ENCODE results near the gene FCAMR.

The FCAMR gene

DNA sequence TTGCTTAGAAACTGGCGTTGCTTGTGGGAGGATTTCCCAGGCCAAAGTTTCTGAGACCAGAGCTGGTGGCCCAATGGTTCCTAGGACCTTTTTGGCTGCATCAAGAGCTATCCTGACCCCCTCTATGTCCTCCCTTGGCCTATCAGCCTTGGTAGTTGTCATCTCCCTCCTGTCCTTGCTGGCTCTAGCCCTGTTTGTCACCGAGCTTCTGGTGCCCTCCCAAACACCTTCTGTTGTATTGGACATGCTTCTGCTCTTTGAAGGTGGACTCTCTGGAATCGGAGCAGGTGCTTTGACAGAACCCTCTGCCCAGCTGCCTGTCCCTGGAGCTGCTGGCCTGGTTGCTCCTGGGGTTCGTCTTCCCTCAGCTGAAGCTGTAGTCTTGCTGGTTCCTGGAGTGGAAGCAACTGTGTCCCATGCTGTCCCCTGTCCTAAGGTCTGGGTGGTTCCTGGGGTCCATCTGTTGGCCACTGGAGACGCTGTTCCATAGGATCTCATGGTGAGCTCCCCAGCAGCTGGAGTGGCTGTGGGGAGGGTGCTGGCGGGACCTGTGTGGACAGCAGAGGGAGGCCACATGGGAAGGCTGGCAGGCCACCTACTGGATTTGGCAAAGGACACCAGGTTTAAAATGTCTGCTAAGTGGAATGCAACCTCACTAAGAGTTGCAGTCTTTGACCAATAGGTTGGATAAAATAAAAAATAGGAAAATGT lies 9.4 kb downstream of the FCAMR start:
- DNase-seq (ENCODE audit: low read depth in 2 of 2), result no peak

DNA sequence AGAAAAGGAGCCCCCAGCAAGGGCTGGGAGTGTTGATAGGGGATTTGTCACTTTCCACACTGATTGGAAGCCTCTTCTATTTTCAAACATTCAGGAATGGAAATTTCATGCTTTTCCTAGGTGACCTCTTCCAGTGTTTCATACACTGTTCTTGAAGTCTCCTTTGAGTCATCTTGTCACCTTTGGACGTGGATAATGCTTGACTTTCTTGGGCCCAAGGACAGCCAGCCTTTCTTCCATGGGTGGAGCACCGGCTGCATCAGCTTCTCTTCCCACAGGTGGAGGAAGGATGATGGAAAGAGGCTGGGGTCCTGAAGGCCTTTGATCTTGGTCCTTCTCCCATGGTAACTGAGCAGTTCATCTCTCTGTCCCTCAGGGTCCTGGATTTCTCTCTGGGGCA lies 12.1 kb downstream of the FCAMR start:
- DNase-seq (ENCODE audit: low read depth in 2 of 2), result no peak

DNA sequence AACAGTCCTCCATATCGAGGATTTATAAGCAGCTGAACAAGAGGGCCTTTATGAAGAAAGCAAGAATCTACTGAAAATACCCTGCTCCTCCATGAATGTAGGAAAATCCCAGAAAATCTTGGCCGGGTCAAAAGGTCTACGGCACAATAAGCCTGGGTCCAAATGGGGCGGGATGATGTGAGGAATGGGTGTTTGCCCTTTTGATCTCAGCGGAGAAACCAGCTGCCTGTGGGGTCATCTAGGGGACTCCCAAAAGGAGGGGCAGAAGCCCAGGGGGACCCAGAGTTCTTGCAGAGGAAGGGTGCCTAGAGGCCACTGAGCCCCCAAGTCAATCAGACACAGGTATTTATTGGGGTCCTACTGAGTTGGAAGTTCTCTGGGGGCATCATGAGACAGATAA lies 12.6 kb downstream of the FCAMR start:
- DNase-seq (ENCODE audit: low read depth in 2 of 2), result no peak

DNA sequence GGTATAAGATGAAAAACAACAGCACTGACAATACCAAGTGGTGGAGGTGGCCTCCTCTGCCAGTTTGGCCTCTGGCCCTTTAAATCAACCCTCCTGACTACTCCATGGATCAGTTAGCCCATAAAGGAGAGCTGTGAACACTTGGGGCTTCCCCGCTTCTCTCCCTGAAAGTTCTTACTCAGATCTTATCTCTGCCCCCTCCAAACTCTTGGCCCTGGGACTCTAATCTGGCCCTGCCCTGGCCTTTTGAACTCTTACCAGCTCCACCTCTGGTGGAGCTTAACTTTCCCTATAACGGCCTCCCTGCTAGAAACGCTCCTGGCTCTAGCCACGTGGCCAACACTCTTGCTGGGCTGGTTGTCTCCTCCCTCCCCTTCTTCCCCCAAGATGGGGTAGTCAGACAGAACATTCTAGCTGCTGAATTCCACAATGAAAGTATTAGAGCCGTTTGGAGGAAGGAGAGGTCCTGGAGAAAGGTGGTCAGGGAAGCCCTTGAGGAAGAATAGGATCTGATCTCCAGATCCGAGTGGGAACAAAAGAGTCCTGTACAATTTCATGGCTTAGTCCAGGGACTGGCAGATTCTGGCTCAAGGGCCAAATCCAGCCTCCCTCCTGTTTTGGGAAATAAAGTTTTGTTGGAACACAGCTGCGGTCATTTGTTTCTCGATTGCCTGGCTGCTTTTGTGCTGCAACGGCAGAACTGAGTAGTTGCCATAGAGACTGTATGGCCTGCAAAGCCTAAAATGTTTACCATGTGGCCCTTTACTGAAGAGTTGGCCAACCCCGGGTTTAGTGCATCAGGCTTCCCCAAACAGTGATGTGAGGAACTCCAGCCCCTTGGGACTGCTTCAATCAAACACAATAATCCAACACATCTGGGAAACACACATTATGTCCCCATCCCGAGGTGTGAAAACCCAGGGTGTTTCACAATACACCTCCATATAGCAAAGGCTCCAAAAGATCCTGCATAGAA lies 14.5 kb downstream of the FCAMR start:
- no peak for DNase-seq (ENCODE audit: low read depth in 2 of 2)

DNA sequence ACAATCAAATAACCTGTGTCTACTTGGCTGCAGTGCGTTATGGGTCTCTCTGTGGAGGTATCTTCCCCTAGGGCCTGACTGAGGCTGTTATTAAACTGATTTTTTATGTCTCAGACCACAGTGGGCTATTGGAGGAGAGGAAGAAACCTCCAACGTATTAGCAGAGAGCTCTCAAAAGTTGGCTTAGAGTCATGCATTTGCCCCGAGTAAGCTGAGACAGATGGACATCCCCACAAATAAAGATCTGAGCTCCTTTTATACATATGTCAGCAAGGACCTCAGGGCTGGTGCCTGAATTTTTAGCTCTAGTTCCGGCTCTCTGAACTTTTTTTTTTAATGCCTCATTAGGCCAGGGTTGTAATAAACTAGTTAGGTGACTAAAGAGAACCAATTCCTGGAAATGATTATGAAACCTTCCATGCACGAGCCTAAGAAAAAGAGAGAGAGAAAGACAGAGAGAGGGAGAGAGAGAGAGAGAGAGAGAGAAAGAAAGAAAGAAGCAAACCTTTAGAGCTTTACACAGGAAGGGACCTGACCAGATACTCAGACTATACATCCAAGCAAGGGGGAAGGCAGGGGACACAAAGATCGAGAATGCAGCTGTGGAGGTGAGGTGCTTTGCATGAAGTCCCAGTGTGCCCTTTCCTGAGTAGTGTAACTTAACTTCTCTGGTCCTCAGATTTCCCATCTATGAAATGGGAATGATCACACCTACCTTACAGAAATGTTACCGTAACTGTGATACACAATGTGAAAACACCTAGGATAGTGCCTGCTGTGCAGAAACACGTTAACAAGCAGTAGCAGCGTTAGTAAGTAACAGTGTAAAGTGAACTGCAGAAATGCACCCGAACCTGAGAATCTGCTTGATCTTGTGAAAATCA lies 15.6 kb downstream of the FCAMR start:
- no peak for DNase-seq (ENCODE audit: low read depth in 2 of 2)

DNA sequence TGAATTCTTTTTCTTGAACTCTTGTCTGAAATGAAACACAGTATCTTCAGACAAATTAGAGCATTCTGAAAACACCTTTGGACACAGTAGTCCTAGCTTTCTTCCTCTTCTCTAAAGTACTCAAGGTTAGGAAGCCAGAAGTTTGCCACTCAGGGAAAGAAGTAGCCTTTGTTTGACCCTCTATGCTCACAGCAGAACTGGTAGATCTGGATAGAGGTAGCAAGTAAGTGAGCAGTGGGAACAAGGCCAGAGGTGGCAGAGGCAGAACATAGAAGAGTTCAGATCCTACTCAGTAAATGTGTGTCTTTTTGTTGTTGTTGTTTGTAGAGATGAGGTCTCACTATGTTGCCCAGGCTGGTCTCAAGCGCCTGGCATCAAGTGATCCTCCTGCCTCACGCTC lies 16.6 kb downstream of the FCAMR start:
- no peak for DNase-seq (ENCODE audit: low read depth in 2 of 2)

DNA sequence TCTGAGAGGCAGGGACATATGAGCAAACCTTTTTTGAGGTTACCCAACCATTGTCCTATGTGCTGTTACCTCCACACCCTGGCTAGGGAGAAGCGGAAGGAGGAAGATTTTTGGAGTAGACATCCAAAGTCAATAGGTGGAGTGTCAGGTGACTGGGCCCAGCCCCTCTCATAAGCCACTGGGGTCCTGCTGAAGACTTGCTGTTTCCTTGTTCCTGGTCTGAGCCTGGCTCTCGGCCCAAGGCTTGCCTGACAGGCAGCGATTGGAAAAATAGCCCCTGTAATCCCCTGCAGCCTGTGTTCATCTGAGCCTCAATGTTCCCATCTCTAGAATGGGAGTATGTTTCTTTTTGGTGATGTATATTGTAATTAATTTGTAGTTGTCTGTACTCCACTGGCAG lies 17.1 kb downstream of the FCAMR start:
- no peak for DNase-seq (ENCODE audit: low read depth in 2 of 2)

DNA sequence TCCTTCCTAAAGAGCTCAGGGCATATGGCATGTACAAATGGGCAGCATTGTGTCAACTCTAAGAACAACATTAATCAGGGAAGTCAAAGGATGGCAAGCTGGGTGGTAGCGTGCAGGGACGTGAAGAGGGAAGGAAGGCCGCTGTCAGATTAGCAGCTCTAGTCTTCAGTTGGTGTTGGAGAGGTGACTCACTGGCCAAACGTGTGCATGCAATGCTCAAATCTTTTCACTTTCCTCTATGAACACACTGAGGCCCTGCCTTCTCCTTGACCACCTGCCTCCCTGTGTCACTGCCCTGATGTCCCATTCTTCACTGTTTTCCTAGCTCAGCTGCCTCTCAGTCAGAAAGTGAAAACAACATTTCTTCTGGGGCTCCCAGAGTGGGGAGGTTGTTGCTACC lies 18.1 kb downstream of the FCAMR start:
- DNase-seq (ENCODE audit: low read depth in 2 of 2), result no peak

DNA sequence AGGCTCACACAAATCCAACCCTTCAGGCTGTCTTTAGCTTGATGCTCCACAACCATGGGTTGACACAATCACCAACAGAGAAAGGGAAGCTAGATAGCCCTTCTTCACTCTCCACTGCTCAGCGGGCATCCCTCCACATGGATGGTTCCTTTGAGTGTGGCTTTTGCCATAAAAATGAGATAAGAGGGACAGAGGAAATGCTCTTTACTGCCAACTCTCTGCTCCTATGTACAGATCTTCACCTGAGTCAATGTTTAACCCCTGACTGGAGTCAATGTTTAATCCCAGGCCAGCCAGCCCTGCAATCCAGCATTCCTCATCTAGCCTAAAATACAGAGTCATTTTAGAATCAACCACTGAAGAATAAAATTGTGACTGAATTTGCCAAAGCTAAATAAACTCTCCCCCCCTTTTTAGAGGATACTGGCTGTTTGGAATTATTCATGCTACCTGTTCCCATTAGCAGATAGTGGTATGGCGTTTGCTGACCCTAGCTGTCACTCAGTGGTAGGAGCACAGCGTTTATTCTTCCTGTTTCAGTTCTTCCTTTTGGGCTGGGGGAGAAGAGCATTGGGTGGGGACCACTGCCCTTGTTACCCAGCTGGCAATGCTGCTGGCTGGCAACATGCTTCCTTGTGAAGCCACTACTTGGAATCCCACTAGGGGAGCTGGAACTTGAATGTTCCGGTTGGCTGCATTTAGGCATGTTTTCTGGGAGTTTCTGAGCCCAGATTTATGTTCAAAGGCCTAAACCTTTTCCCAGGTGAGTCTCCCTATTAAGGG lies 18.8 kb downstream of the FCAMR start:
- no peak for DNase-seq (ENCODE audit: low read depth in 2 of 2)

DNA sequence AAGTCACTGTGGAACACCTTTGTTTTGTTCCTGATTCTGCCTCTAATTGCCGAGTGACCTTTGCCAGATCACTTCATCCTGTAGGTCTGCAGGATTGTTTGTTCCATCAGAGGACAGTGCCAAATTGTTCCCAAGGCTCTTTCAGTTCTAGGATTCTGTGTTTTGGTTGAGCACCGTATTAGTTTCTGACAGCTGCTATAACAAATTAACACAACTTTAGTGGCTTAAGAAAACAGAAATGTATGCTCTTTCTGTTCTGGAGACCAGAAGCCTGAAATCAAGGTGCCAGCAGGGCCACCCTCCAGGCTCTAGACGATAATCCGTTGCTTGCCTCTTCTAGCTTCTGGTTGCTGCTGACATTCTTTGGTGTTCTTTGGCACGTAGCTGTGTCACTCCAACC lies 20.6 kb downstream of the FCAMR start:
- DNase-seq (ENCODE audit: low read depth in 2 of 2), result no peak

DNA sequence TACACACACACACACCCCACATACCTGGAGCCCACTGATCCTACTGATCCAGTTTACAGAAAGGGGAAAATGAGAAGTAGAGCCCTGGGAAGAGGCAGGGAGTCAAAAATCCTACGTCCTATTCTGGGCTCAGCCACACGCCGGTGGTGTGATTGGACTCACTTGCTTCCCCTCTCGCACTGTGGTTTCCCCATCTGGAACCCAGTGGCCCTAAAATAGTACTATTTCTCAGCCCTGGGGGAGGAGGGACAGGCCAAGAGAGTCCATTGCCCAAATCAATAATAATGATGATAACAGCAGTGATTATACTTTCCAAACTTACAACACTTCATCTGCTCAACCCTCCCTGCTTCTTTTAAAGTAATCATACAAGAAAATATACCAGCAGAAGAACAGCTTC lies 21.1 kb downstream of the FCAMR start:
- no peak for DNase-seq (ENCODE audit: low read depth in 2 of 2)

DNA sequence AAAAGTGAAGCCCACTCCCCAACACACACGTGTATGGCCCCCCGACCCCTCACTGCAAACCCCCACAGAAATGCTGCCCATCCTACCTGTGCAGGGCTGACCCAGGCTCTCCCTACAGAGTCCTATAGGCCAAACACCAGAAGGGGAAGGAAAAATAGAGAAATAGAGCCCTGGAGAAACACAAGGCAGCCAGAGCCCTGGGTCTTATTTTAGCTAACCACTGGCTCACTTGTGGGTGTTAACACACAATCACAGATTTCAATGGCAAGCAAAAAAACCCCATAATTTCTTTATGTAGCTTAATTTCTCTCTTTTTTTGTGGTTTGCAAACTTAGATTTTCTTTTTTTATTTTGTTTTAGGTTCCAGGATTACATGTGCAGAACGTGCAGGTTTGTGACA lies 23.0 kb downstream of the FCAMR start:
- no peak for DNase-seq (ENCODE audit: low read depth in 2 of 2)

DNA sequence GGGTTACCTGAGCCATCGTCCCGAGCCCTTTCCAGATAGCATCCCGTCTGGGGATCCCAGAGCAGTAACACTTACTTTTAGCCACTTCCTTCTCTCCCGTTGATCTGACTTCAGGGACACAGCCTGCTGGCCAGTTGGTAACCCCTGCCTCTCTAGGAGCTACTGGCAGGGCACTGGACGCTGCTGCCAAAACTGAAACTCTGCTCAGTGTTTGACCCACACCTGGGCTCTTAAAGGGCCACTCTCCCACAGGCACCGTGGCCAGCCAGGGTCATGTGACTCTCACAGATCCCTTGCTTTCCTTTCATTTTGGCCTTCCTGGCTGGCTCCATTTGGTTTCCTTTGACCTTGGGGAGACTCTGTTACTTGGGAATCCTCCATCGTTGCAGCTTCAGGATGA lies 24.0 kb downstream of the FCAMR start, which contains the start of gene PIGR:
PIGR (minus strand) TSS at position 206 of the 400 bp plus-strand sequence. CDS start 5,935 bp downstream, outside the sequence.
- DNase-seq (ENCODE audit: low read depth in 2 of 2), result no peak

DNA sequence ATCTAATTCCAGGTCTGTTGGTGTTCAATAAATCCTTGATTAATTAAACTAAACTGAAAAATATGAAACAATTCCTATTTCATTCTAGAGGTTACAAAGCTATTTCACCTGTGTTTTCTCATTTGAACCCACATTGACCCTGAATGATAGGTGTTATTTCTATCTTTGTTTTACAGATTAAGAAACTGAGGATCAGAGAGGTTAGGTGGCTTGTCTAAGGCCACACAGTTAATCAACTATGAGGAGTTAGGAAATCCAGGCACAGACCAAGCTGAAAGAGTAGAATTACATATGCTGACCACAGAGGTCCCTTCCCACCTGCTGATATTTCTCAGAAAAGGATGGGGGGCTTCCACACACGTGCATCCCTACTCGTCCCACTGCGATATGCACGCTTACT lies 24.5 kb downstream of the FCAMR start:
- DNase-seq (ENCODE audit: low read depth in 2 of 2), result no peak

DNA sequence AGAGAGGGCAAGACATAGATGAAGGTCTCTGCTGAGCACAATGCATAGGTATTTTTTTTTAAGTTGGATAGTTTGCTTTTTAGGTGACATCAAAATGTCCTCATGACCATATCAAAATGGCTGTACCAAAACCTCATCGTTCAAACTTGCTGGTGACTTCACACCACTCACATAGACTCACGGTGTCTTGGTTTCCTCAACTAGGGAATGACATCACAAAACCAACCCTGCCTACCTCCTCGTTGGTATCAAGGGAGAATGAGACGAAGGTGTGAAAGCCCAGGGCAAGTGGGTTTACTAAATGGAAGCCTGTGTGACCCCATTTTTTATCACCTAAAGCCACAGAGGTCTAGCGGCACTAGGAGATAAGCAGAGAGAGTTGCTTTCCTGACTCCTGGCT lies 25.6 kb downstream of the FCAMR start:
- DNase-seq (ENCODE audit: low read depth in 2 of 2), result no peak

DNA sequence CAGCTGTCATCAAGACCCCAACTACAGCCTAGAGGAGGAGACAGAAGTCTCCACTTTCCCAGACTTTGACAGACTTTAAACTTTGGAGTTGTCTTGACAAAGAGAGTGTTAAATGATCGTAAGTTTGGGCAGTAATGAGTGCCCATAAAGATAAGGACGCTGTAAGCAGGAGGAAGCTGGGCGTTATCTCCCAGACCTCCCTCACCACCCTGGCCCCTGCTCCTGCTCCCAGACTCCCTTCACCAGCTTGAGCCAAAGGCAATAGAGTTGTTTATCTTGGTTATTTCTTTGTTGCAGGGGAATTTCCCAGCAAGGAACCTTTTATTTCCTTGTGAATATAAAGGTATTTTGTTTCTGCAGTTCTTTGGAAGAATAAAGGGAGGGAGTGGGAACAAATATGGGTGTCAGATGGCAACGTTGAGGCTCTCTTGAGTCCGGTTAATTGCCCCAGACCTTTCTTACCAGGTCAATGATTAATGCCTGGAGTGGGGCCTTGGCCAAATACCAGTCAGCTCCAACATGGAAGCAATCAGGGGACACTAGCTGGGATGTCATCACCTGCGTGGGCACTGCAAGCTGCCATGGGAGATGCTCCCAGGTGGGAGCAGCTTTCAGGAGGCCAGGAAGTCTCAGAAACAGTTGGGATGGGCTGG lies 28.4 kb downstream of the FCAMR start:
- no peak for DNase-seq (ENCODE audit: low read depth in 2 of 2)

DNA sequence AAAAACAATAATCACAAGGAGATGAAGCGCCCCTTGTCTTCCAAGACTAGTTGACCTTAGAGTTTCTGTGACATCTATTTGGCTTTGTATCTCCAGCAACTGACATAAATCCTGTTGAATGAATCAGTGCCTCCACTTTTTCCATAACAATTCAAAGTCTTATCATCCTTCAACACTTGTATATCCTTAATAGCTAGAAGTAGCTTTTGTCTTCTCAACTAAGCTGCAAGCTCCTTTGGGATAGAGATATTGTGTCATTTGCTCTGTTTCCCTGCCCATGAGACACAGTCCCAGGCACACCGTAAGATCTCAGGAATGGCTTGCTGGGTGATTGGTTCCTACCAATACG lies 29.7 kb downstream of the FCAMR start:
- DNase-seq (ENCODE audit: low read depth in 2 of 2), result no peak

DNA sequence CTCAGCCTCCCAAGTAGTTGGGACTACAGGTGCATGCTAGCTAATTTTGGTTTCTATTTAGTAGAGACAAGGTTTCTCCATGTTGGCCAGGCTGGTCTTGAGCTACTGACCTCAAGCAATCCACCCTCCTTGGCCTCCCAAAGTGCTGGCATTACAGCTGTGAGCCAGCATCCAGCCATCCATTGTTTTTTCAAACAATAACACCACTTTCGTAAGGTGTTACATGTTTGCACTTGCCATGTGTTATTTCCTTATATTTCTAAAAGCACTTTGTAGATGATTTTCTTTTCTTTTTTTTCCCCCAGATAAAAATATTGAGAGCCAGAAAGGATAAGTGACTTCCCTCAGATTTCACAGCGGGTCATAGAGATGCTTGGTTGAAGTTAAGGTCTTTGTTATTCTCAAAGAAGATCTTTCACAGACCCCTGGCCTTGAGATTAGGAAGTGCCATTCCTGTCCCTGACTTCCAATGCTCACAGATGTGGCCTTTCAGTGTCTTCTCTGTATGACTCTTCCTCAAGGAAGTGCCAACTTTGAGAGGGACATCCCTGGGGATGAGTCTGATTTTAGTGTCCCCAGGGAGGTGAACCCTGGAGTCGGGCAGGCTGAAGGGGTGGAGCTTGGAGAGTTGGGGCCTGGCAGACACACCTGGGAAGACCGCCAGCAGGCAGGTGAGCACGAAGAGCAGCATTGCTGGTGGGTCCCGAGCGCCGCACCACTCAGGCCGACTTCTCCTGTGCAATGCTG lies 30.2 kb downstream of the FCAMR start:
- DNase-seq (ENCODE audit: low read depth in 2 of 2), result no peak

DNA sequence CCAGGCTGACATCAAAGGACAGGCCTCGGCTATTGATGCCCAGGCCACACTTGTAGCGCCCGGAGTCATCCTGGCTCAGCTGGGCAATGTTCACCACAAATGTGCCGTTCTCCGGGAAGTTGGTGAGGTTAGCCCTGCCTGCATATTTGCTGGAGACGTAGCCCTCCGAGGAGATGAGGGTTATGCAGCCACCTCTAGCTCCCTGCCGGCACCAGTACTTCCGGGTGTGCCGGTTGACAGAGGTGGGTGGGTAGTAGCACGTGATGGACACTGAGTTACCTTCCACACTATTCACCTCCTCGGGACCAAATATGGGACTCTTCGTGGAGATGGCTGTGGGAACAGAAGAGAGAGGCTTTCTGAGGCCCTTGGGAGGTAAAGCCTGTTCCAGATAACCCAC lies 31.1 kb downstream of the FCAMR start:
- no peak for DNase-seq (ENCODE audit: low read depth in 2 of 2)

DNA sequence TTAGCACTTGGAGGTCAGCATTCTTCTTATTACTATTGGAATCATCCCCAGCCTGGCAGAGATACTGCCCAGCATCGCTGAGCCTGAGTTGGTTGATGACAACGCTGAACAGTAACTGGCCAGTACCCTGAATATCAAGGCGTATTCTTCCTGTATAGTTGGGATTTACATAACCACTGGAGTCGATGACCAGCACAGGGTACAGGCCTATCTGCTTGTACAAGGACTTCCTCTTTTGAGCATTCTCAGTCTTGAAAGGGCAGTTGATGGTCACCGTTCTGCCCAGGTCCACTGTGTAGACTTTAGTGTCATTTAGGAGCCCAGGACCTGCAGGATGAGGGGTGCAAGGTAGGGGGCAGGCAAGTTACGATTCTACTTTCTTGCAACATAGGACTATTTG lies 32.8 kb downstream of the FCAMR start:
- no peak for DNase-seq (ENCODE audit: low read depth in 2 of 2)
